GM06990 (cell line): ENCODE results near the gene BOD1.

Experiments
- DNase-seq: peaks from one replicate; pipeline ENCODE4 v3.0.0-alpha.2; 2011; ENCODE audit not compliant: insufficient read length; ENCODE audit errors: extremely low read depth
- H3K27me3 ChIP-seq: replicated peaks from 2 replicates; pipeline ENCODE4 v1.6.0; 2011; ENCODE audit warnings: low read length; ENCODE audit not compliant: control insufficient read depth, insufficient read depth
- H3K36me3 ChIP-seq: 2 replicates; pipeline ENCODE4 v1.5.1; 2011; ENCODE audit warnings: low read length; ENCODE audit not compliant: control insufficient read depth, insufficient read depth
- H3K4me3 ChIP-seq: replicated peaks from 2 replicates; pipeline ENCODE4 v1.5.1; 2011; ENCODE audit warnings: low read depth, mild to moderate bottlenecking, control low read depth, low read length
- CTCF ChIP-seq: IDR thresholded peaks from 2 replicates; pipeline ENCODE4 v1.5.1; 2011; ENCODE audit warnings: low read length, control low read depth, mild to moderate bottlenecking, inconsistent platforms; ENCODE audit not compliant: insufficient read depth, poor library complexity, severe bottlenecking

The BOD1 gene

GRCh38 chr5:173637340-173637739 lies 20.9 kb upstream of the BOD1 start:
- DNase-seq = no peak
- H3K4me3 ChIP-seq = no peak overlapping the region
- no peaks in the 10 kb centered on the region for H3K27me3 ChIP-seq
- H3K36me3 ChIP-seq = no peaks in the 10 kb centered on the region
- no peak for TF ChIP-seq CTCF

- no peak for DNase-seq
- no peak for TF ChIP-seq CTCF
- Histone ChIP-seq H3K4me3 (no peak overlapping the region), H3K27me3 (no peaks in the 10 kb centered on the region), H3K36me3 (no peaks in the 10 kb centered on the region)
These were observed 18.1 kb upstream of the BOD1 start for GRCh38 chr5:173634465-173634983.

GRCh38 chr5:173633304-173633703 lies 16.9 kb upstream of the BOD1 start:
- H3K27me3 ChIP-seq = no peaks in the 10 kb centered on the region
- no peaks in the 10 kb centered on the region for H3K36me3 ChIP-seq
- DNase-seq = no peak
- H3K4me3 ChIP-seq = no peak overlapping the region
- TF ChIP-seq CTCF = no peak

GRCh38 chr5:173631478-173631877 lies 15.0 kb upstream of the BOD1 start:
- TF ChIP-seq CTCF = no peak
- no peaks in the 10 kb centered on the region for H3K27me3 ChIP-seq
- DNase-seq = no peak
- H3K36me3 ChIP-seq = no peaks in the 10 kb centered on the region
- no peak overlapping the region for H3K4me3 ChIP-seq

- Histone ChIP-seq H3K36me3 (no peaks in the 10 kb centered on the region), H3K4me3 (no peak overlapping the region), H3K27me3 (no peaks in the 10 kb centered on the region)
- no peak for DNase-seq
- no peak for TF ChIP-seq CTCF
These were observed 14.4 kb upstream of the BOD1 start for GRCh38 chr5:173630724-173631365.

GRCh38 chr5:173629628-173630027 lies 13.2 kb upstream of the BOD1 start:
- Histone ChIP-seq H3K36me3 (no peaks in the 10 kb centered on the region), H3K27me3 (no peaks in the 10 kb centered on the region), H3K4me3 (no peak overlapping the region)
- DNase-seq = peak; percentile 24
- TF ChIP-seq CTCF = peak; percentile 76
